HUES64 (cell line): ENCODE results near the gene GBF1.
"Not testable (repeated sequence)": the region's sequence is repeated elsewhere in the genome, so short reads cannot be mapped to it uniquely, and the experiment has no call there.

ENCODE experiments used
- H3K27ac ChIP-seq: 2 replicates; pipeline ENCODE4 v1.7.0; 2013; ENCODE audit warnings: low read depth, low read length, inconsistent platforms
- H3K27me3 ChIP-seq: 2 replicates; pipeline ENCODE4 v1.6.1; 2013; ENCODE audit warnings: mild to moderate bottlenecking, low read length; ENCODE audit not compliant: insufficient read depth
- H3K36me3 ChIP-seq: 2 replicates; pipeline ENCODE4 v1.6.1; 2013; ENCODE audit warnings: mild to moderate bottlenecking, low read length; ENCODE audit not compliant: insufficient read depth
- H3K4me1 ChIP-seq: 2 replicates; pipeline ENCODE4 v1.6.1; 2013; ENCODE audit warnings: mild to moderate bottlenecking, low read length, moderate library complexity; ENCODE audit not compliant: insufficient read depth
- H3K4me3 ChIP-seq: 2 replicates; pipeline ENCODE4 v1.5.1; 2013; ENCODE audit warnings: mild to moderate bottlenecking, low read length, moderate library complexity
- H3K9ac ChIP-seq: 2 replicates; pipeline ENCODE4 v1.6.1; 2013; ENCODE audit warnings: mild to moderate bottlenecking, low read depth, low read length
- H3K9me3 ChIP-seq: 2 replicates; pipeline ENCODE4 v1.6.1; 2013; ENCODE audit warnings: low read depth, low read length; ENCODE audit not compliant: insufficient read depth
- WGBS: fragments of 150-250, 120-280 bp; methylation state at CpG from one replicate; pipeline ENCODE4 v1.1.7; 2013; ENCODE audit warnings: missing lambda C conversion rate; 5-methylcytosine and 5-hydroxymethylcytosine counted together

GBF1 gene

GRCh38 chr10:102247734-102248133, 2.4 kb downstream of the GBF1 start:
- Histone ChIP-seq H3K9ac (no peak overlapping the region), H3K4me1 (peaks cover 2% of the 10 kb centered on the region; the same call in 1 of the 2 replicates), H3K4me3 (no peak overlapping the region), H3K9me3 (no peaks in the 10 kb centered on the region), H3K36me3 (no peaks in the 10 kb centered on the region), H3K27ac (no peak overlapping the region), H3K27me3 (peaks cover 9% of the 10 kb centered on the region)

DNA sequence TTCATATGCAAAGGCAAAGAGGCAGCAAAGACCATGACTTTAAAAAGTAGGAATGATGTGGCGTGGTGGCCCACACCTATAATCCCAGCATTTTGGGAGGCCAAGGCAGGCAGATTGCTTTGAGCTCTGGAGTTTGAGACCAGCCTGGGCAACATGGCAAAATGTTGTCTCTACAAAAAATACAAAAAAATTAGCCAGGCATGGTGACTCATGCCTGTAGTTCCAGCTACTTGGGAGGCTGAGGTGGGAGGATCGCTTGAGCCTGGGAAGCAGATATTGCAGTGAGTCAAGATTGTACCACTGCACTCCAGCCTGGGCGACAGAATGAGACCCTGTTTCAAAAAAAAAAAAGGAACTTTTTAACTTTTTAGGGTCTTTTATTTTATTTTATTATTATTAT, 7.2 kb downstream of the GBF1 start:
- not testable (repeated sequence) for H3K36me3 ChIP-seq
- WGBS: 95% methylated on average over 2 of the region's 3 CpGs

DNA sequence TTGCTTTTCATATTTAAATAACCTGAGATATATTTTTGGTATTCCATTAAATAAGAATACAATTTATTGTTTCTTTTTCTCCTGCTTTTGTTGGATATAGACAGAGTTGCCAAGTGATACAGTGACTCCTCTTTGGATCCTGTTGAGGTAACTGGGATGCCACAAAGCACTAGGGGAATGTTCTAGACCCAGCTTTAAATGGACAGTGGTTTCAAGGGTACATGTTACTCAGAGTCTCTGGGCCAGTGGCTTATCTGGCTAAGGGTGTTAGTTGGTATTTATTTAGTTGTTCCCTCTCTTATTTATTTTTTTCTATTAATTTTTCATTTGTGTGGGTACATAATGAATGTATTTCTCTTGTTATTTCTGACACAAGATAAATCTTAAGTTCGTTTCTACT, 9.1 kb downstream of the GBF1 start:
- Histone ChIP-seq H3K9me3 (no peaks in the 10 kb centered on the region), H3K4me1 (no peaks in the 10 kb centered on the region), H3K27ac (no peak overlapping the region), H3K4me3 (no peak overlapping the region), H3K27me3 (no peaks in the 10 kb centered on the region), H3K36me3 (peaks cover 4% of the 10 kb centered on the region), H3K9ac (no peak overlapping the region)
- 100% methylated on average over 1 of the region's 1 CpG for WGBS

More for the DNA sequence above, 7.2 kb downstream of the GBF1 start:
- not testable (repeated sequence) for H3K9ac ChIP-seq, H3K9me3 ChIP-seq, H3K27me3 ChIP-seq, H3K4me1 ChIP-seq, H3K4me3 ChIP-seq, H3K27ac ChIP-seq

DNA sequence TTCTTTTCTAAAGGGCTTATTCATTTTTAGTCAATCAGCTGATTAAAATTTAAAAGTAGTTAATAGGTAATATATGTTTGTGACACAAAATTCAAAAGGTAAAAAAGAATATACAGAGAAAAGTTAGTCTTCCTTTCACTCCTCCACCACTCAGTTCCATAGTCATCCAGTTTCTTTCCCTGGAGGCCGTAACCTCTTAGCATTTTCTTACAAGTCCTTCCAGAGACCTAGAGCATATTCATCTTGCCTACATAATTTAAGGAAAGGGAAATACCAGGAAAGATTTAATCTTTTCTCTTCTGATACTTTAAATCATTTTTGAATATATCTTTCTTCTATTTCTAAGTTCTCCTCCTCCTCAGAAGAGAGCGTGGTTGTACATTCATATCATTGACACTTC, 10.1 kb downstream of the GBF1 start:
- Histone ChIP-seq H3K9ac (no peak overlapping the region), H3K9me3 (no peaks in the 10 kb centered on the region), H3K4me3 (no peak overlapping the region), H3K27me3 (no peaks in the 10 kb centered on the region), H3K36me3 (peaks cover 14% of the 10 kb centered on the region), H3K27ac (no peak overlapping the region), H3K4me1 (no peaks in the 10 kb centered on the region)
- WGBS: 98% methylated on average over 2 of the region's 2 CpGs

DNA sequence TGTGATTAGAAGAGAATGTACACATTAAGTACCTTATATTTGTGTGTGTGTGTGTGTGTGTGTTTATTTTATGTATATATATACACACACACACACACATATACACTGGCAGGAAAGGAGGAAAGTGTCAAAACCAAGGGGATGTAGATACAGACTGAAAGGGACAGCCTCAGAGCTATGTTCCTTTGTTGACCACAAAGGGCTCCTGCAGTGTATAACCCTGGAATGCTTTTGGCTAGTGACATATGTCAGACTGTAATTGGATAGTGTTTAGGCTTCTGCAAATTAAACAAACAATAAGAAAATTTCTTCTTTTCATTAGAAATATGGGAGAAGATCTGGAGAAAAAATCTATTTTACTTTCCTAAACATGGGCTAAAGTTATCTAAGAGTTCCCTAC, 15.9 kb downstream of the GBF1 start:
- no peaks in the 10 kb centered on the region for H3K27me3 ChIP-seq
- no peaks in the 10 kb centered on the region for H3K9me3 ChIP-seq
- H3K4me3 ChIP-seq: no peak overlapping the region
- no peaks in the 10 kb centered on the region; the same call in 1 of the 2 replicates for H3K4me1 ChIP-seq
- H3K9ac ChIP-seq: no peak overlapping the region
- H3K36me3 ChIP-seq: peaks cover 35% of the 10 kb centered on the region
- H3K27ac ChIP-seq: no peak overlapping the region

DNA sequence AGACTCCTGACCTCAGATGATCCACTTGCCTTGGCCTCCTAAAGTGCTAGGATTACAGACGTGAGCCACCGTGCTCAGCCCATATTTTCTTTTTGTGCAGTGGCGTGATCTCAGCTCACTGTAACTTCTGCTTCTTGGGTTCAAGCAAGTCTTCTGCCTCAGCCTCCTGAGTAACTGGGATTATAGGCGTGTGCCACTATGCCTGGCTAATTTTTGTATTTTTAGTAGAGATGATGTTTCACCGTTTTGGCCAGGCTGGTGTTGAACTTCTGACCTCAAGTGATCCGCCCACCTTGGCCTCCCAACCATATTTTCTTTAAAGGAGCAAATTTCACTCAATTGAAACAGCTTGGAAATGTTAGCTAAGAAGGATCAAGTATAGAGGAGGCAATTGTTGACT, 16.5 kb downstream of the GBF1 start:
- H3K4me3 ChIP-seq: no peak overlapping the region
- WGBS: 94% methylated on average over 5 of the region's 6 CpGs
- no peak overlapping the region for H3K27ac ChIP-seq
- peaks cover 38% of the 10 kb centered on the region for H3K36me3 ChIP-seq
- no peaks in the 10 kb centered on the region; the same call in 1 of the 2 replicates for H3K4me1 ChIP-seq
- H3K9me3 ChIP-seq: no peaks in the 10 kb centered on the region
- no peaks in the 10 kb centered on the region for H3K27me3 ChIP-seq
- no peak overlapping the region for H3K9ac ChIP-seq

- Histone ChIP-seq H3K27ac (no peak overlapping the region), H3K36me3 (peaks cover 38% of the 10 kb centered on the region), H3K4me3 (no peak overlapping the region), H3K9me3 (no peaks in the 10 kb centered on the region), H3K4me1 (no peaks in the 10 kb centered on the region; the same call in 1 of the 2 replicates), H3K9ac (no peak overlapping the region), H3K27me3 (no peaks in the 10 kb centered on the region)
- WGBS: 94% methylated on average over 4 of the region's 4 CpGs
These were observed 17.5 kb downstream of the GBF1 start for GRCh38 chr10:102262744-102263370.

DNA sequence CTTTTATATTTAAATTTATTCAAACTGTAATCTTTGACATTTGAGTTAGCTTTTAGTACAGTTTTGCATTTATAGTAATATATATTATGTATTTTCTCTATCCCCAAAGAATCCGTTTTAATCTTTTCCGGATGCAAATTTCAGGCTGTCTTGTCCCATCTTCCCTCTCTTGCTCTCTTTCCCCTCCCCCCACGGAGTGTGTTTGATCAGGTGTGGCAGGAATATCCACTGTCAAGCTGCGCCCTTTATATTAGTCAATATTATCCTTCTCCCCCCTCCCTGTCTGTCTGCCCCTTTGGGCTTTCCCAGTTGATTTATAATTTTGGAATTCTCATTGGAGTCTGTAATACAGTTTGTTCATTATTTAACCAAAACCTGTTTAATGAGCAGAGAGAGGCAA, 19.0 kb downstream of the GBF1 start:
- no peaks in the 10 kb centered on the region for H3K27me3 ChIP-seq
- 86% methylated on average over 3 of the region's 4 CpGs for WGBS
- no peak overlapping the region for H3K9ac ChIP-seq
- peaks cover 35% of the 10 kb centered on the region for H3K36me3 ChIP-seq
- H3K27ac ChIP-seq: no peak overlapping the region
- H3K9me3 ChIP-seq: no peaks in the 10 kb centered on the region
- H3K4me3 ChIP-seq: no peak overlapping the region
- H3K4me1 ChIP-seq: no peaks in the 10 kb centered on the region; the same call in 1 of the 2 replicates

GRCh38 chr10:102266670-102267069, 21.3 kb downstream of the GBF1 start:
- H3K36me3 ChIP-seq: peaks cover 13% of the 10 kb centered on the region; the same call in 1 of the 2 replicates
- H3K4me3 ChIP-seq: no peak overlapping the region
- H3K9ac ChIP-seq: no peak overlapping the region
- H3K27ac ChIP-seq: no peak overlapping the region
- H3K27me3 ChIP-seq: no peaks in the 10 kb centered on the region
- no peaks in the 10 kb centered on the region; the same call in 1 of the 2 replicates for H3K4me1 ChIP-seq
- 90% methylated on average over 3 of the region's 3 CpGs for WGBS
- H3K9me3 ChIP-seq: no peaks in the 10 kb centered on the region

GRCh38 chr10:102267748-102268147, 22.4 kb downstream of the GBF1 start:
- no peak overlapping the region for H3K27ac ChIP-seq
- H3K9me3 ChIP-seq: no peaks in the 10 kb centered on the region
- H3K4me3 ChIP-seq: no peak overlapping the region
- 0 out of 2 replicates have a peak, but pooled peaks cover 4% of the 10 kb centered on the region for H3K36me3 ChIP-seq
- H3K4me1 ChIP-seq: no peaks in the 10 kb centered on the region; the same call in 1 of the 2 replicates
- no peak overlapping the region for H3K9ac ChIP-seq
- H3K27me3 ChIP-seq: no peaks in the 10 kb centered on the region

GRCh38 chr10:102268375-102268888, 23.1 kb downstream of the GBF1 start:
- no peaks in the 10 kb centered on the region; the same call in 1 of the 2 replicates for H3K4me1 ChIP-seq
- no peaks in the 10 kb centered on the region for H3K27me3 ChIP-seq
- H3K9me3 ChIP-seq: no peaks in the 10 kb centered on the region
- no peak overlapping the region for H3K9ac ChIP-seq
- H3K27ac ChIP-seq: no peak overlapping the region
- H3K4me3 ChIP-seq: no peak overlapping the region
- 0 out of 2 replicates have a peak, but pooled peaks cover 3% of the 10 kb centered on the region for H3K36me3 ChIP-seq

GRCh38 chr10:102269017-102269416, 23.7 kb downstream of the GBF1 start:
- H3K27ac ChIP-seq: no peak overlapping the region
- WGBS: 89% methylated on average over 3 of the region's 3 CpGs

More at GRCh38 chr10:102269017-102269416, 23.7 kb downstream of the GBF1 start:
- H3K27me3 ChIP-seq: no peaks in the 10 kb centered on the region
- no peak overlapping the region for H3K9ac ChIP-seq
- no peak overlapping the region for H3K4me3 ChIP-seq
- no peaks in the 10 kb centered on the region for H3K9me3 ChIP-seq
- no peaks in the 10 kb centered on the region; the same call in 1 of the 2 replicates for H3K4me1 ChIP-seq
- 0 out of 2 replicates have a peak, but pooled peaks cover 3% of the 10 kb centered on the region for H3K36me3 ChIP-seq
